Measurements from ENCODE around the gene MTHFD1. TPM values are rescaled to one million over a fixed set of nuclear protein-coding genes. Genes with fewer than 3 reads are reported as not detected.

Gene MTHFD1
- total and polyA plus RNA-seq, 2 donors (not counting 3 experiments of a cell fraction or from before 2014, with no cell fraction given) = 26.3 to 114 TPM

GRCh38 chr14:64475585-64476273 is 87.6 kb downstream of the MTHFD1 start:
- Histone ChIP-seq H3K9ac (replicated peaks; ENCODE audit: extremely low read depth, insufficient read depth, low read length) (no peak overlapping the region), H2AFZ (ENCODE audit: low read depth, low read length) (no peak overlapping the region), H3K27ac (ENCODE audit: insufficient read depth, low read depth, low read length) (no peak overlapping the region), H4K20me1 (replicated peaks; ENCODE audit: control insufficient read depth, extremely low read depth, insufficient read depth, low read length) (no peaks in the 10 kb centered on the region), H3K27me3 (ENCODE audit: control insufficient read depth in 2 of 2, insufficient read depth in 2 of 2, low read length in 2 of 2) (no peaks in the 10 kb centered on the region), H3K4me3 (replicated peaks in 1 of 3; ENCODE audit: insufficient read depth in 1 of 3, low read depth in 1 of 3, low read length in 3 of 3) (no peak overlapping the region), H3K9me3 (replicated peaks; ENCODE audit: control insufficient read depth, insufficient read depth, low read length) (no peaks in the 10 kb centered on the region), H3K4me1 (ENCODE audit: control insufficient read depth, extremely low read depth, insufficient read depth, low read length) (no peaks in the 10 kb centered on the region), H3K9me1 (replicated peaks; ENCODE audit: control insufficient read depth, extremely low read depth, insufficient read depth, low read length) (no peaks in the 10 kb centered on the region), H3K79me2 (ENCODE audit: control insufficient read depth, insufficient read depth, low read length) (no peaks in the 10 kb centered on the region), H3K4me2 (ENCODE audit: insufficient read depth, low read length) (no peak overlapping the region), H3K36me3 (ENCODE audit: control insufficient read depth in 2 of 2, extremely low read depth in 1 of 2, insufficient read depth in 2 of 2, low read length in 2 of 2) (no peaks in the 10 kb centered on the region)
- dilution Hi-C loops (cut with MboI; ENCODE audit: extremely low pct_ligation_motif_present, low sequenced_read_pairs) (no loop called here), intact Hi-C loops (cut with micrococcal nuclease) (loop anchor here (5.0 kb wide), 1 partner anchor 678 kb away; no protein-coding TSS in a partner anchor)
- ChIA-PET POLR2A (no interaction called here), CTCF (interaction anchor here (1.2 to 7.7 kb wide), 5 partner anchors 9 to 131 kb away, joined by 4 to 123 read pairs (median 4); partner anchors contain the start of gene MTHFD1)
- no peak for TF ChIP-seq FOS (IDR thresholded peaks at IDR 0.05; ENCODE audit: borderline replicate concordance, insufficient read depth, low read length)
- FAIRE-seq = no peak
- no TSS peak for BruUV-seq (replicated peaks)
- DNase-seq (ENCODE audit: low read depth, low spot score) = no peak

- dilution Hi-C loops (cut with MboI; ENCODE audit: extremely low pct_ligation_motif_present, low sequenced_read_pairs) = no loop called here
- POLR2A ChIA-PET = no interaction called here
These were observed 88.3 kb downstream of the MTHFD1 start for GRCh38 chr14:64476438-64476837.

More at GRCh38 chr14:64476438-64476837, 88.3 kb downstream of the MTHFD1 start:
- Histone ChIP-seq H3K27ac (ENCODE audit: insufficient read depth, low read depth, low read length) (no peak overlapping the region), H2AFZ (ENCODE audit: low read depth, low read length) (no peak overlapping the region), H3K4me1 (ENCODE audit: control insufficient read depth, extremely low read depth, insufficient read depth, low read length) (no peaks in the 10 kb centered on the region), H4K20me1 (replicated peaks; ENCODE audit: control insufficient read depth, extremely low read depth, insufficient read depth, low read length) (no peaks in the 10 kb centered on the region), H3K9ac (replicated peaks; ENCODE audit: extremely low read depth, insufficient read depth, low read length) (no peak overlapping the region), H3K79me2 (ENCODE audit: control insufficient read depth, insufficient read depth, low read length) (no peaks in the 10 kb centered on the region), H3K4me2 (ENCODE audit: insufficient read depth, low read length) (no peak overlapping the region), H3K4me3 (replicated peaks in 1 of 3; ENCODE audit: insufficient read depth in 1 of 3, low read depth in 1 of 3, low read length in 3 of 3) (no peak overlapping the region), H3K9me3 (replicated peaks; ENCODE audit: control insufficient read depth, insufficient read depth, low read length) (no peaks in the 10 kb centered on the region), H3K36me3 (ENCODE audit: control insufficient read depth in 2 of 2, extremely low read depth in 1 of 2, insufficient read depth in 2 of 2, low read length in 2 of 2) (no peaks in the 10 kb centered on the region), H3K27me3 (ENCODE audit: control insufficient read depth in 2 of 2, insufficient read depth in 2 of 2, low read length in 2 of 2) (no peaks in the 10 kb centered on the region), H3K9me1 (replicated peaks; ENCODE audit: control insufficient read depth, extremely low read depth, insufficient read depth, low read length) (no peaks in the 10 kb centered on the region)
- BruUV-seq (replicated peaks) = no TSS peak
- intact Hi-C loops (cut with micrococcal nuclease) = loop anchor here (5.0 kb wide), 1 partner anchor 679 kb away; no protein-coding TSS in a partner anchor
- DNase-seq (ENCODE audit: low read depth, low spot score) = no peak
- no peak for FAIRE-seq
- TF ChIP-seq POLR2A (IDR thresholded peaks at IDR 0.05; ENCODE audit: low read depth, low read length) (no peak), MYC (IDR thresholded peaks at IDR 0.05; ENCODE audit: low read depth, low read length) (no peak), GATA2 (IDR thresholded peaks at IDR 0.05; ENCODE audit: insufficient read depth, insufficient read length, low read depth, low read length) (no peak)
- CTCF ChIA-PET = interaction anchor here (1.2 to 7.7 kb wide), 4 partner anchors 10 to 132 kb away, joined by 4 to 123 read pairs (median 6); partner anchors contain the start of gene MTHFD1

All from endothelial cell of umbilical vein (primary cell).